Fibroblast of the aortic adventitia (primary cell): ENCODE data around the gene PIK3R5. TPM values are rescaled to one million over a fixed set of nuclear protein-coding genes. Genes with fewer than 3 reads are reported as not detected.

Source experiments
- DNase-seq: peaks from one replicate; pipeline ENCODE4 v3.0.0-alpha.2; 2010; ENCODE audit warnings: low read depth
- H3K4me3 ChIP-seq: 2 replicates; pipeline ENCODE4 v1.5.1; 2011; ENCODE audit warnings: low read depth, mild to moderate bottlenecking, control low read depth, low read length, moderate library complexity
- CTCF ChIP-seq: IDR thresholded peaks from 2 replicates; pipeline ENCODE4 v1.5.1; 2011; ENCODE audit warnings: mild to moderate bottlenecking, low read length, control low read depth, inconsistent platforms; ENCODE audit not compliant: insufficient read depth
- total RNA-seq: library from RNA; depleted of rRNA; stranded (reverse); fragments of >200 nt; gene quantifications from 2 replicates; pipeline ENCODE4 v1.2.3, GENCODE V29; 2012; ENCODE audit warnings: low replicate concordance

Gene PIK3R5
- total RNA-seq, 1 donor: not detected

- TF ChIP-seq CTCF: no peak
- DNase-seq: no peak
- H3K4me3 ChIP-seq: no peak overlapping the region
Measured at GRCh38 chr17:9004961-9005285, 39.4 kb upstream of the PIK3R5 start.

DNA sequence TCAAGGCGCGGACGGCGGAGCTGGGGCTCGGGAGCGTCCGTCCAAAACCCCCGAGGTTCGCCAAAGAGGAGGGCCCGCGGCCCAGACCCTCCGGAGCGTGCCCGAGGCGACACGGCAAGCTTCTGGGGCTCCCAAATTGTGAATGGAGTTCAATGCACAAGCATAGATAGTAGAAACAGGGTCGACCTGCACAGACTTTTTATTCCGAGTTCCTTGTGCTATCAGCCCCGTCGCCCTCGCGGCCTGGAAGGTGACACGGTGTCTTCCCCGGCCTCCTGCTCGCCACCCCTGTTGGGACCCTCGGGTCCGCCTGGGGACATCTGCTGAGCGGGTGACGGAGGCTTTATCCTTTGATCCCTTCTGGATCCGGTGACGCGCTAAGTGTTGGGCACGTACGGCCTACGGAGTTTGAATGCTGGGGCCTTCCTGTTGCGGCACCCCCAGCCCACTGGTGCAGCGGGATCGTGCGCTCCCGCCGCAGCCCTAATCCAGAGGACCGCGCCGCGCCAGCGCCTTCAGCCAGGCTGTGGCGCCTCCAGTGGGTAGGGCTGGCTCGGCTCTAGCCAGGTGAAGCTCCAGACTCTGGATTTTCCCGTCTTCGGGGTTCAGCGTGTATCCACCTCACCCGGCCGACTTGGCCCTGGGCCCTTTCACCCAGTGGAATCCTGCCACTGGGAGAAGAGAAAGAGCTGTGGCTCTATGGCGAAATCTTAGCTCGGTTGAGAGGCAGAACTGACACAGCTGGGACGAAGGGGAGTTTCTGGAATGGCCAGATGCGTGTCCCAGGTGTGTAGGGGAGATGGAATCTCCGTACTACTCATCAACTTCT, 38.8 kb upstream of the PIK3R5 start:
- no peak overlapping the region for H3K4me3 ChIP-seq
- DNase-seq: no peak
- no peak for TF ChIP-seq CTCF

DNA sequence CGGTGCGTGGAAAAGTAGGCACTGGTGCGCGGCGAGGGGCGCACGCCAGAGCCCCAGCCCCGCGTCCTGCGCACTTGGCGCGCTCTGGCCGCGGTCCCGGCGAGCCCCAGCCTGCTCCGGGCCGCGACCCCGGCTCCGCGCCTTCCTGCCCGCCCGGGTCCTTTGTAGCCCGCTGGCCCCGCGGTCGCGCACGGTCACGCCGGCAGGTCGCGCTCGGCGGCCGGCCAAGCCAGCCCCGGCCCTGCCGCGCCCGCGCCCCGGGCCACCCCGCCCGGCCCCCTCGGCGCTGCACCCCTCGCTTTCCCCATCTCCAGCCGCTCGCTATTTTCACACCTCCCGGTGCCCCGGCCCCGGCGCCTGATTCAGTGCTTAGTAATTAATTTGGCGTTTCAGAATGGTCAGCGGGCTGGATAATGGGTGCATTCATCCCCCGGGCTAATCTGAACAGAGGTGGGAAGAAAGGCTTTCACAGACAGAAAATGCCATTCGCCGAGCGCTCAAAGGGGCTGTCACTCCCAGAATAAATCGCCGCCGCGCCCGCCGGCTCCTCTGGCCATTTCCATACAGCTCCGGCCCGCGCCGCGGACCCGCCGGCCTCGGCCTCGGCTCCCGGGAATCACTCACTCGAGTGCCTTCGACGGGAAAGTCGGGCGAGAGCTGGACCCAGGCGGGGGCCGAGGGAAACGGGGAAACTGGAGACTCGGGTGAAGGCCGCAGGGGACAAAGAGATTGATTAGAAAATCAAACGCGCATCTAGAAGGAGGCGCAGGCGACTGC, 38.0 kb upstream of the PIK3R5 start:
- no peak for DNase-seq
- H3K4me3 ChIP-seq: no peak overlapping the region
- no peak for TF ChIP-seq CTCF

GRCh38 chr17:9002606-9003354, 37.3 kb upstream of the PIK3R5 start:
- no peak for DNase-seq

DNA sequence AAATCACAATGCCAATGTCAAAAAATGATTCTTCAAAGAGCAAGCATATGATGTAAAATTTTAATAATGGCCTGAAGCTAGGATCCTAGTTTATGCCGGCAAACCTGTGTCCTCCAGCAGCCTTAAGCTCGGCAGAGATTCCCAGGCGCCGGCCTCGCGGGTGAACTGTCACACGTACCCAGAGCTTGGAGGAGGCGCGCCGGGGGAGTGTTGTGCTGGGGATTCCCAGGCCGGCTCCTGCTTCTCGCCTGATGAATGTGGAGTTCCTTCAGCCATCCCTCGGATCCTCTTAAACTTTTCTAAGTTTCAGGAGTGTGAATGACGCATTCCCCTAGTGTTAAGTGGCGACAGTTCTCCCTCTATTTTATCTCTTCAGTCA, 36.7 kb upstream of the PIK3R5 start:
- no peak for DNase-seq
- no peak overlapping the region for H3K4me3 ChIP-seq
- no peak for TF ChIP-seq CTCF

More at GRCh38 chr17:9002606-9003354, 37.3 kb upstream of the PIK3R5 start:
- no peak overlapping the region for H3K4me3 ChIP-seq
- peak; percentile 7 for TF ChIP-seq CTCF

DNA sequence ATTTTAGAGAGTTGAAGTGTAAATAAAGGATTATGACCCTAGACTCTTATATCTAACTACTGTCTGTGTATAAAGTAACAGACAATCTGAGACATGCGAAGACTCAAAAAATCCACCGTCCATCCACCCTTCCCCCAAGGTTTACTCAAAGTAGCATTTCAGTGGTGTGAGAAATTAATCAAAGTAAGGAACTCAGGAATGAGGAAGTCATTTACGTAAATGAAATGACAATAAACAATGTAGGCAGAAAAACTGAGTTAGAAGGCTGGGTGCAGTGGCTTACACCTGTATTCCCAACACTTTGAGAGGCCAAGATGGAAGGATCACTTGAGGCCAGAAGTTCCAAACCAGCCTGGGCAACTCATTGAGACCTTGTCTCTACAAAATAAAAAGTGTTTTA, 36.1 kb upstream of the PIK3R5 start:
- no peak for DNase-seq
- H3K4me3 ChIP-seq: no peak overlapping the region
- no peak for TF ChIP-seq CTCF
